ENCODE results near the gene EFCAB12. TPM values are rescaled to one million over a fixed set of nuclear protein-coding genes. Genes with fewer than 3 reads are reported as not detected.
A peak's percentile ranks its signal among the peaks of the same experiment; 100 is the strongest.
"Not testable (repeated sequence)": the region's sequence is repeated elsewhere in the genome, so short reads cannot be mapped to it uniquely, and the experiment has no call there.

Gene EFCAB12
- total and polyA plus RNA-seq, 7 donors = 0.04 to 0.30 TPM; not detected in 5

DNA sequence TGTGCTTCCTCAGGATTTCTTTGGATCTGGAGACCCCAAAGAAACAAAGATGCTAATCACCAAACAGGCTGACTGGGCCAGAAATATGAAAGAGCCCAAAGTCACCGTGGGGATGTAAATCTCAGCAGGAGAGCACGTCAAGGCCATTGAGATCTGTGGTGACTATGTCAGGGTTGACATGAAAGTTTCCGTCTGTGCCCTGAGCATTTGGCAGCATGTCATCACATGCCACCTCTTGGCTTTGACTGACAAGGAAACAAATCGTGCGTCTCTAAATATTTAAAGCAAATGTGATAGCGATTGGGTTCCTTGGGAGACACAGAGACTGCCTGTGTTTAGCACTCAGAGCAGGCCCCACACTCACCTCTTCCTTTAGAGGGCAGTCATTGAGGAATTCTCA lies 35.2 kb downstream of the EFCAB12 start:
- Histone ChIP-seq H3K4me1 (peaks cover 9% of the 10 kb centered on the region), H3K9me3 (no peaks in the 10 kb centered on the region), H3K36me3 (ENCODE audit: insufficient read depth in 1 of 2, low read depth in 1 of 2) (peaks cover 0 to 62% of the 10 kb centered on the region in 2 donors), H3K4me3 (no peak overlapping the region), H3K27me3 (ENCODE audit: insufficient read depth in 3 of 3, low read length in 2 of 3) (no peaks in the 10 kb centered on the region), H3K27ac (no peak overlapping the region)
- intact Hi-C loops (cut with DNase I) = no loop called here
- ATAC-seq (no peak), DNase-seq (no peak)
- WGBS, 3 donors = 42 to 63% (median 51%) methylated on average over 6 of the region's 6 CpGs
- TF ChIP-seq, protein P1, sequence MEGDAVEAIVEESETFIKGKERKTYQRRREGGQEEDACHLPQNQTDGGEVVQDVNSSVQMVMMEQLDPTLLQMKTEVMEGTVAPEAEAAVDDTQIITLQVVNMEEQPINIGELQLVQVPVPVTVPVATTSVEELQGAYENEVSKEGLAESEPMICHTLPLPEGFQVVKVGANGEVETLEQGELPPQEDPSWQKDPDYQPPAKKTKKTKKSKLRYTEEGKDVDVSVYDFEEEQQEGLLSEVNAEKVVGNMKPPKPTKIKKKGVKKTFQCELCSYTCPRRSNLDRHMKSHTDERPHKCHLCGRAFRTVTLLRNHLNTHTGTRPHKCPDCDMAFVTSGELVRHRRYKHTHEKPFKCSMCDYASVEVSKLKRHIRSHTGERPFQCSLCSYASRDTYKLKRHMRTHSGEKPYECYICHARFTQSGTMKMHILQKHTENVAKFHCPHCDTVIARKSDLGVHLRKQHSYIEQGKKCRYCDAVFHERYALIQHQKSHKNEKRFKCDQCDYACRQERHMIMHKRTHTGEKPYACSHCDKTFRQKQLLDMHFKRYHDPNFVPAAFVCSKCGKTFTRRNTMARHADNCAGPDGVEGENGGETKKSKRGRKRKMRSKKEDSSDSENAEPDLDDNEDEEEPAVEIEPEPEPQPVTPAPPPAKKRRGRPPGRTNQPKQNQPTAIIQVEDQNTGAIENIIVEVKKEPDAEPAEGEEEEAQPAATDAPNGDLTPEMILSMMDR (IDR thresholded peaks at IDR 0.05) = no peak

DNA sequence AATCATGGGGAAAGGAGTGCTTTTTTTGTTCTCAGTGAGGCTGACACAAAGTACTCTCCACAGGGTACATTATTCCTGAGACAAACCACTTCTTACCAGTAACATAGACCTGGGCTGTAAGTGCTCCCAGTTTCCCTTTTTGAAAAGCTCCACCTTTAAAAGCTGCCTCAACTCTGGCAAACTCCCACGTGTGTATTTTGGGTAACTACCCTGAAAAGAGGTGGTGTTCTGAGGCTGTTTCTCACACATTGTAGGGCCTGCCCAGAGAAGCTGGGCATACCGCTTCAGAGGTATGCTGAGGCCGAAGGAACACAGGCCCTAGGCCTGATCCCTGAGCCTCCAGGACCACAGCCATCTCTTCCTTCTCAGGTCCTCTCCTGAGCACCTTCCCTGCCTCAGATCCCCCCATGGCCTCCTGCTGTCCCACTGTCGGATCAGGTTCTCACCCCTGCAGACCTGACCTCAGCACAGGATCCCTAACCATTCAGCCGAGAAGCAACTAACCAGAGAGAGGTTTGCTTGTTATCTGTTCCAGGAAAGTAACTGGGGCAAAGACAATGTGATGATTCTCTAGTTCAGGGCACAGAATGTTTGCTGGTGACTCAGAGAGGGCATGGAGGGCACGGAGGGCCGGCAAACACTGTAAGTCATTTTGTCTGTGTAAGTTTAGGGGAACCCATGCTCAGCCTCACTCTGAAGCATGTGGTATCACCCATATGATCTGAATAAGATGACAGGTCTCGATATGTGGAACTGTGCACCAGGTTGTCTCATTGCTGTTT lies 36.1 kb downstream of the EFCAB12 start:
- H3K27ac ChIP-seq; H3K9me3 ChIP-seq; H3K4me3 ChIP-seq; intact Hi-C loops (cut with DNase I); H3K4me1 ChIP-seq; ATAC-seq; H3K27me3 ChIP-seq (ENCODE audit: insufficient read depth in 3 of 3, low read length in 2 of 3); DNase-seq: not testable (repeated sequence)
- WGBS, 3 donors = 83 to 90% (median 84%) methylated on average over 8 of the region's 8 CpGs
- peaks cover 0 to 71% of the 10 kb centered on the region in 2 donors for H3K36me3 ChIP-seq (ENCODE audit: insufficient read depth in 1 of 2, low read depth in 1 of 2)

DNA sequence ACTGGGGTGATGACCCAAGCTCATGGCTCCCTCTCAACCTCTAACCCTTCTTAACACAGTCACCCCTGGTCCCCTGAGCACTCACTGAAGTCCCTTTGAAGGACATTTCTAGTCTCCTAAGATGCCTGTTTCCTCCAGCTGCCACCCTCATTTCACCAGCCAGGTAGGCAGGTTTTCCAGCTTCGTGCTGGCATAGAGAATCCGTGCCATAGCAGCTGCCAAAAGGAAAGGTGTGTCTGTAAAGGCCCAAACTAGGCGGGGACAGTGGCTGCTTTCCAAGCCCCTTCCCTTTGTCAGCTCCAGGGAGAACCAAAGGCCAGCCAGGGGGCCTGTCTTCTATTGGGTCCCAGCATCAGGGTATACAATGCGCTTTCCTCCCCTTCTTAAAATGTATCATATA lies 36.9 kb downstream of the EFCAB12 start:
- peaks cover 0 to 71% of the 10 kb centered on the region in 2 donors for H3K36me3 ChIP-seq (ENCODE audit: insufficient read depth in 1 of 2, low read depth in 1 of 2)
- H3K4me3 ChIP-seq; H3K4me1 ChIP-seq; intact Hi-C loops (cut with DNase I); ATAC-seq; H3K27ac ChIP-seq; H3K9me3 ChIP-seq; DNase-seq; H3K27me3 ChIP-seq (ENCODE audit: insufficient read depth in 3 of 3, low read length in 2 of 3): not testable (repeated sequence)
- WGBS, 3 donors = 78 to 80% (median 80%) methylated on average over 3 to 4 of the region's 4 CpGs

DNA sequence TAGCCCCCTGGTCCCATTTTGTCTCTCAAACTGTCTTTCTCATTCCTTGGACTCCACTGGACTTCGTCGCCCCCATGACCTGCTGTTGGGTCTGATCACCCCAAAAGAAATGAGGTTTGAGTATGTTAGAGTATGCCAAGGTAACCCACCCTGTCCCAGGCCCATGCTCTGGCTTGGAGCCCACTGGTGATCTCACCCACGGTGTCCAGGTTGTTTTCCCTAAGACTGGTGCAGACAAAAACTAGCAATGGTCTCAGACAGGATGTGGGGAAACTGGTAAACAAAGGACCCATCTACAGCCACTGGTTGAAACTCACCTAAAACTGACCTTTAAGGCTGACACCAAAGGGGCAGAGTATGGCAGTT lies 38.9 kb downstream of the EFCAB12 start:
- WGBS, 3 donors = 61 to 76% (median 75%) methylated on average over 3 of the region's 3 CpGs
- Histone ChIP-seq H3K4me1 (no peaks in the 10 kb centered on the region), H3K27ac (peak overlapping the region; percentile 23), H3K9me3 (no peaks in the 10 kb centered on the region), H3K36me3 (ENCODE audit: insufficient read depth in 1 of 2, low read depth in 1 of 2) (peaks cover 0 to 62% of the 10 kb centered on the region in 2 donors), H3K27me3 (ENCODE audit: insufficient read depth in 3 of 3, low read length in 2 of 3) (no peaks in the 10 kb centered on the region), H3K4me3 (no peak overlapping the region)
- TF ChIP-seq, protein P1 (IDR thresholded peaks at IDR 0.05) = no peak
- DNase-seq (no peak), ATAC-seq (no peak)
- intact Hi-C loops (cut with DNase I) = loop anchor here in 1 of 2 donors (10.0 kb wide), 1 partner anchor 545 kb away; no protein-coding TSS in a partner anchor

DNA sequence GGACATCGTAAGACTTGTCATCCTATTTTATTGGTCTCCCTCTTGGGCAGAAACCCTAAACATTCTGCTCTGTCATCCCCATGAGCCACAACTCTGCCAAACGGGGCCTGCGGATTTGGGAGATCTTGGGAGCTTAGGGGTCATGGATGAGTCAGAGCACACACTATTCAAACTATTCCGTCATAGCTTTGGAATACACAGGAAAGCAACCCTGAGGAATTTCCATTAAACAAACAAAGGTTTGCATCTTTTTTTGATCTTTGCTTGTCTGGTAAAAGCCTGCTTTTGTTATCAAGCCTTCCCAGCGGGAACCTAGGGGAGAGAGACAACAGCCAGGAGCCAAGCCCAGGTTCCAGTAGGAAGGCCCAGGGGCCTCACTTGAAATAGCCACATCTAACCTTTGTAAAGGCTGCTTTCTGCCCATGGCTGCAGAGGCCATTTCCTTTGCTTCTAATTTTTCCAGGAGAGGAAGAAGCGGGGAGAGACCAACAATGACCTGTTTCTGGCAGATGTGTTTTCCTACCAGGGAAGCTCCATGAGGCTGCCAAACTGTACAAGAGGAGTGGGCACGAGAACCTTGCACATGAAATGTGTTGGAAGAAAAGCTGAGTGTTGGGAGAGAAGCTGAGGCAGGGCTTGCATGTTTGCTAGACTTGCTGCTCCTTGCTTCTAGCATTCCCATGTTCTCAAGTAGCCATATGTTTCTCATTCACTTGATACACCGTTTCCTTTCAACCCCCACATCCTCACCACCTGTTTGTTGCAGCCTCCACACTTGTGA lies 39.5 kb downstream of the EFCAB12 start:
- H3K9me3 ChIP-seq; H3K27me3 ChIP-seq (ENCODE audit: insufficient read depth in 3 of 3, low read length in 2 of 3); DNase-seq; H3K4me3 ChIP-seq; H3K4me1 ChIP-seq: not testable (repeated sequence)
- intact Hi-C loops (cut with DNase I) = loop anchor here in 1 of 2 donors (10.0 kb wide), 1 partner anchor 546 kb away; no protein-coding TSS in a partner anchor
- H3K36me3 ChIP-seq (ENCODE audit: insufficient read depth in 1 of 2, low read depth in 1 of 2) = peaks cover 0 to 62% of the 10 kb centered on the region in 2 donors
- ATAC-seq = peak in 2 of 4 donors; percentile 47 to 48
- peak overlapping the region; percentile 60 for H3K27ac ChIP-seq
- 57 to 66% (median 61%) methylated on average over 8 of the region's 8 CpGs for WGBS, 3 donors

DNA sequence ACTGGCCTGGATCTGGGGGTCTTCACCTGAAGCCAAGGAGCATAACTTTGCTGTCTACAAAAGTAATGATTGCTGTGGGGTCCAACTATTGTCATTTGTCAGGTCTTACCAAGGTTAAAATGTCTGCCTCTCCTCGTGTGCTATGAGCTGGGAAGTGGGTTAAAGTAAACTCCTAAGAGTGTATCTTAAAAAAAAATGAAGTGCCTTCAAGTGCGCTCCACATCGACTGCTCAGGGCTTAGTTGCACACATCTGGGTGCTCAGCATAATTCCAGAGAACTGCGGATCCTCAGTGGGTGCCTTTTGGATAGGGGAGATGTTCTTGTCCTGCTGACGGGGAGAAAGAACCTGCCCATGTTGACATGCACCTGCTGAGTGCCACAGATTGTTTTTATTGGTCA lies 40.9 kb downstream of the EFCAB12 start:
- Histone ChIP-seq H3K9me3 (no peaks in the 10 kb centered on the region), H3K27ac (no peak overlapping the region), H3K27me3 (ENCODE audit: insufficient read depth in 3 of 3, low read length in 2 of 3) (no peaks in the 10 kb centered on the region), H3K36me3 (ENCODE audit: insufficient read depth in 1 of 2, low read depth in 1 of 2) (peaks cover 0 to 51% of the 10 kb centered on the region in 2 donors), H3K4me3 (no peak overlapping the region), H3K4me1 (peaks cover 1% of the 10 kb centered on the region)
- intact Hi-C loops (cut with DNase I) = loop anchor here in 1 of 2 donors (10.0 kb wide), 1 partner anchor 547 kb away; no protein-coding TSS in a partner anchor
- DNase-seq (no peak), ATAC-seq (no peak)
- TF ChIP-seq, protein P1 (IDR thresholded peaks at IDR 0.05) = no peak
- 86 to 91% (median 89%) methylated on average over 5 of the region's 5 CpGs for WGBS, 3 donors
